SJSA1 (cell line): Measurements from ENCODE around the gene SLC12A3. TPM values are rescaled to one million over a fixed set of nuclear protein-coding genes. Genes with fewer than 3 reads are reported as not detected.

Source experiments
- DNase-seq, 2 experiments: peaks; one replicate each; pipeline ENCODE4 v3.0.0-alpha.2; 2015 to 2020; ENCODE audit warnings: low spot score in 2 of 2, low read depth in 1 of 2
- H3K27ac ChIP-seq: fragments of 250-450 bp; sonication (Bioruptor Pico); 2 replicates; pipeline ENCODE4 v1.5.1; 2020; ENCODE audit warnings: mild to moderate bottlenecking, moderate library complexity
- H3K27me3 ChIP-seq: fragments of 250-450 bp; sonication (Bioruptor Pico); replicated peaks from 2 replicates; pipeline ENCODE4 v1.5.1; 2020; ENCODE audit warnings: mild to moderate bottlenecking, moderate library complexity
- H3K36me3 ChIP-seq: fragments of 250-450 bp; sonication (Bioruptor Pico); 2 replicates; pipeline ENCODE4 v1.5.1; 2020; ENCODE audit warnings: mild to moderate bottlenecking
- H3K4me1 ChIP-seq: fragments of 250-450 bp; sonication (Bioruptor Pico); replicated peaks from 2 replicates; pipeline ENCODE4 v1.6.1; 2021; ENCODE audit warnings: mild to moderate bottlenecking
- H3K4me3 ChIP-seq: fragments of 250-450 bp; sonication (Bioruptor Pico); 2 replicates; pipeline ENCODE4 v1.5.1; 2020; ENCODE audit warnings: mild to moderate bottlenecking
- H3K9me3 ChIP-seq: fragments of 250-450 bp; sonication (Bioruptor Pico); replicated peaks from 2 replicates; pipeline ENCODE4 v1.5.1; 2020; ENCODE audit warnings: mild to moderate bottlenecking
- total RNA-seq: library from RNA; depleted of rRNA; stranded (reverse); fragments of >200 nt; shearing (Covaris generic); gene quantifications from 2 replicates; pipeline ENCODE4 v1.2.3, GENCODE V29; 2014; rRNA removed

The SLC12A3 gene
- not detected in 2 replicates for total RNA-seq

- no peaks in the 10 kb centered on the region for H3K36me3 ChIP-seq
These were observed at the start of gene SLC12A3 for GRCh38 chr16:56864960-56865359. SLC12A3 (plus strand) TSS chr16:56865207; CDS start chr16:56865236, 29 bp downstream.

GRCh38 chr16:56815721-56816120, 49.3 kb upstream of the SLC12A3 start:
- Histone ChIP-seq H3K27me3 (no peaks in the 10 kb centered on the region), H3K4me3 (no peak overlapping the region), H3K27ac (no peak overlapping the region), H3K36me3 (peaks cover 19% of the 10 kb centered on the region), H3K9me3 (no peaks in the 10 kb centered on the region), H3K4me1 (peaks cover 49% of the 10 kb centered on the region)
- no peak for DNase-seq

More at GRCh38 chr16:56864960-56865359, at the start of gene SLC12A3:
- no peaks in the 10 kb centered on the region for H3K27me3 ChIP-seq
- H3K27ac ChIP-seq, result no peak within 1 kb of the TSS
- no peak for DNase-seq
- H3K9me3 ChIP-seq, result no peaks in the 10 kb centered on the region
- H3K4me1 ChIP-seq, result peaks cover 11% of the 10 kb centered on the region; the same call in 1 of the 2 replicates
- no peak within 1 kb of the TSS for H3K4me3 ChIP-seq

- Histone ChIP-seq H3K27me3 (no peaks in the 10 kb centered on the region), H3K4me1 (peaks cover 38% of the 10 kb centered on the region), H3K4me3 (no peak overlapping the region), H3K36me3 (peaks cover 26% of the 10 kb centered on the region), H3K9me3 (no peaks in the 10 kb centered on the region), H3K27ac (no peak overlapping the region)
- DNase-seq, result no peak
These were observed 48.0 kb upstream of the SLC12A3 start for GRCh38 chr16:56817056-56817455.

- DNase-seq, result no peak
- Histone ChIP-seq H3K4me3 (no peak overlapping the region), H3K4me1 (peaks cover 30% of the 10 kb centered on the region)
These were observed 47.1 kb upstream of the SLC12A3 start for GRCh38 chr16:56817938-56818337.

GRCh38 chr16:56823081-56823733, 41.8 kb upstream of the SLC12A3 start:
- no peak overlapping the region for H3K4me3 ChIP-seq
- H3K27ac ChIP-seq, result no peak overlapping the region
- no peaks in the 10 kb centered on the region for H3K27me3 ChIP-seq
- DNase-seq, result no peak
- H3K36me3 ChIP-seq, result peaks cover 60% of the 10 kb centered on the region
- no peaks in the 10 kb centered on the region for H3K4me1 ChIP-seq
- no peaks in the 10 kb centered on the region for H3K9me3 ChIP-seq

More at GRCh38 chr16:56817938-56818337, 47.1 kb upstream of the SLC12A3 start:
- Histone ChIP-seq H3K27me3 (no peaks in the 10 kb centered on the region), H3K27ac (no peak overlapping the region), H3K9me3 (no peaks in the 10 kb centered on the region), H3K36me3 (peaks cover 30% of the 10 kb centered on the region)

GRCh38 chr16:56824331-56824730, 40.7 kb upstream of the SLC12A3 start:
- peaks cover 62% of the 10 kb centered on the region for H3K36me3 ChIP-seq
- no peaks in the 10 kb centered on the region for H3K4me1 ChIP-seq
- H3K4me3 ChIP-seq, result no peak overlapping the region
- DNase-seq, result no peak
- no peak overlapping the region for H3K27ac ChIP-seq
- H3K9me3 ChIP-seq, result no peaks in the 10 kb centered on the region
- H3K27me3 ChIP-seq, result no peaks in the 10 kb centered on the region

- no peaks in the 10 kb centered on the region for H3K27me3 ChIP-seq
- H3K36me3 ChIP-seq, result peaks cover 65% of the 10 kb centered on the region
- no peak overlapping the region for H3K4me3 ChIP-seq
- no peaks in the 10 kb centered on the region for H3K9me3 ChIP-seq
- H3K27ac ChIP-seq, result no peak overlapping the region
- no peak for DNase-seq
- H3K4me1 ChIP-seq, result no peaks in the 10 kb centered on the region
These were observed 40.2 kb upstream of the SLC12A3 start for GRCh38 chr16:56824804-56825203.

- Histone ChIP-seq H3K4me3 (no peak overlapping the region), H3K9me3 (no peaks in the 10 kb centered on the region), H3K4me1 (no peaks in the 10 kb centered on the region), H3K27me3 (no peaks in the 10 kb centered on the region), H3K36me3 (peaks cover 61% of the 10 kb centered on the region), H3K27ac (no peak overlapping the region)
- DNase-seq, result no peak
These were observed 39.2 kb upstream of the SLC12A3 start for GRCh38 chr16:56825826-56826225.

- no peak for DNase-seq
- Histone ChIP-seq H3K4me3 (no peak overlapping the region), H3K9me3 (no peaks in the 10 kb centered on the region), H3K36me3 (peaks cover 63% of the 10 kb centered on the region), H3K4me1 (no peaks in the 10 kb centered on the region), H3K27me3 (no peaks in the 10 kb centered on the region), H3K27ac (no peak overlapping the region)
These were observed 36.4 kb upstream of the SLC12A3 start for GRCh38 chr16:56828647-56829046.

GRCh38 chr16:56830669-56831068, 34.3 kb upstream of the SLC12A3 start:
- no peak overlapping the region for H3K4me3 ChIP-seq
- no peak for DNase-seq
- no peaks in the 10 kb centered on the region for H3K4me1 ChIP-seq
- H3K36me3 ChIP-seq, result peaks cover 68% of the 10 kb centered on the region
- no peaks in the 10 kb centered on the region for H3K27me3 ChIP-seq
- no peaks in the 10 kb centered on the region for H3K9me3 ChIP-seq
- no peak overlapping the region for H3K27ac ChIP-seq

- Histone ChIP-seq H3K4me3 (no peak overlapping the region), H3K4me1 (no peaks in the 10 kb centered on the region), H3K27me3 (no peaks in the 10 kb centered on the region), H3K27ac (no peak overlapping the region), H3K36me3 (peaks cover 71% of the 10 kb centered on the region), H3K9me3 (no peaks in the 10 kb centered on the region)
- no peak for DNase-seq
These were observed 32.2 kb upstream of the SLC12A3 start for GRCh38 chr16:56832768-56833167.

- no peaks in the 10 kb centered on the region for H3K4me1 ChIP-seq
- H3K27ac ChIP-seq, result no peak overlapping the region
- peaks cover 77% of the 10 kb centered on the region for H3K36me3 ChIP-seq
- no peak for DNase-seq
- H3K9me3 ChIP-seq, result no peaks in the 10 kb centered on the region; the same call in 1 of the 2 replicates
- no peak overlapping the region for H3K4me3 ChIP-seq
- no peaks in the 10 kb centered on the region for H3K27me3 ChIP-seq
These were observed 31.6 kb upstream of the SLC12A3 start for GRCh38 chr16:56833243-56833970.

- DNase-seq, result no peak
These were observed 29.7 kb upstream of the SLC12A3 start for GRCh38 chr16:56835320-56835719.

More at GRCh38 chr16:56835320-56835719, 29.7 kb upstream of the SLC12A3 start:
- Histone ChIP-seq H3K27me3 (no peaks in the 10 kb centered on the region), H3K36me3 (peaks cover 78% of the 10 kb centered on the region), H3K4me3 (no peak overlapping the region), H3K4me1 (no peaks in the 10 kb centered on the region), H3K27ac (no peak overlapping the region), H3K9me3 (no peaks in the 10 kb centered on the region; the same call in 1 of the 2 replicates)
